Measurements from ENCODE around the gene SLC34A1. TPM values are rescaled to one million over a fixed set of nuclear protein-coding genes. Genes with fewer than 3 reads are reported as not detected.

The SLC34A1 gene
- polyA plus RNA-seq, 3 donors: not detected

DNA sequence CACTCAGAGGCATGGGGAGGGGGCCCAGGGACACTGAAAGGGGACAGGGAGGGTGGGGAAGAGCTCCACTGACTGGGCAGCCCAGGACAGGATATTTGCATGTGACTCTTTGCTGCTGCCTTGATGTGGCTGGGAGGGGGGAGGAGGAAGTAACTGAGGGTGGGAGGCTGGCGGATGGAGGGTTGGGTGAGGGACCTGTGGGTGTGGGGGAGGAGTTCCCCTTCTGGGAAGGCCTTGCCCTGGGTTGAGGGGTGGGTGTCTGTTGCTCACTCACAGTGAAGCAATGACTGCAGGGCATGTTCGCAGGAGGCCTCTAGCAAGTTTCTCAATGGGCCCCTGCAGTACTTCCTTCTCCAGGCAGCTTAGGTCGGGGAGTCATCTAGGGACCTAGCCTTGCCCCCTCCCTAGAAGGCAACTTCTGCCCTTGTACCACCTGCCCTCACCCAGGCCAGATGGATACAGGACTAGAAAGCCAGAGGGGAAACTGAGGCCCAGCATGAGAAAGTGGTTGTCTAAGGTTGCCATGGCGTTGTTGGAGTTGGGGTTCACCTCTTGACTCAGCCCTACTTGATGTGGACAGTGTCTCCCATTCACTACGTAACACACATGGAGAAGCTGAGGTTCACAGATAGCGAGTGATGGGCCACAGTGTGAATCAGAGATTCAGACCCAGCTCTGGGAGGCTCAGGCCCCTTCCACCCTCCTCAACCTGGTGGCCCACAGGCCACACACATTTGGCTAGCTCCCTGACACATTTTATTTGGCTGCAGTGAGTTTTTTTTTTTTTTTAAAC lies 45.2 kb downstream of the SLC34A1 start:
- Histone ChIP-seq H3K4me3 (replicated peaks in 1 of 3; ENCODE audit: low read depth in 2 of 3, low read length in 3 of 3) (peak overlapping the region; percentile 80 to 99 (median 95)), H3K9me3 (replicated peaks in 1 of 2; ENCODE audit: control insufficient read depth in 1 of 2, insufficient read depth in 1 of 2, low read length in 2 of 2) (no peaks in the 10 kb centered on the region), H3K27me3 (ENCODE audit: control insufficient read depth in 2 of 2, insufficient read depth in 2 of 2, low read length in 2 of 2) (no peaks in the 10 kb centered on the region), H2AFZ (ENCODE audit: insufficient read depth, low read depth, low read length, poor library complexity, severe bottlenecking) (no peak overlapping the region), H3K27ac (ENCODE audit: low read depth in 1 of 2, low read length in 2 of 2) (peak overlapping the region; percentile 98 to 100), H3K4me2 (replicated peaks; ENCODE audit: extremely low read depth, low read length, poor library complexity, severe bottlenecking) (peak overlapping the region; percentile 100), H3K79me2 (ENCODE audit: insufficient read depth, low read length) (peaks cover 74% of the 10 kb centered on the region), H3K36me3 (replicated peaks in 1 of 2; ENCODE audit: control insufficient read depth in 1 of 2, insufficient read depth in 2 of 2, low read length in 2 of 2) (peaks cover 39 to 46% of the 10 kb centered on the region in 2 donors), H4K20me1 (ENCODE audit: insufficient read depth, low read length) (peaks cover 53% of the 10 kb centered on the region), H3K9ac (ENCODE audit: insufficient read depth, low read length, poor library complexity, severe bottlenecking) (peak overlapping the region; percentile 98), H3K4me1 (ENCODE audit: control insufficient read depth in 1 of 2, insufficient read depth in 2 of 2, low read length in 2 of 2) (peaks cover 69 to 81% of the 10 kb centered on the region in 2 donors)
- H3K4me3 Mint-ChIP-seq: peak overlapping the region; percentile 95
- WGBS (ENCODE audit: insufficient coverage): 17% methylated on average over 3 of the region's 6 CpGs
- TF ChIP-seq, protein P1, sequence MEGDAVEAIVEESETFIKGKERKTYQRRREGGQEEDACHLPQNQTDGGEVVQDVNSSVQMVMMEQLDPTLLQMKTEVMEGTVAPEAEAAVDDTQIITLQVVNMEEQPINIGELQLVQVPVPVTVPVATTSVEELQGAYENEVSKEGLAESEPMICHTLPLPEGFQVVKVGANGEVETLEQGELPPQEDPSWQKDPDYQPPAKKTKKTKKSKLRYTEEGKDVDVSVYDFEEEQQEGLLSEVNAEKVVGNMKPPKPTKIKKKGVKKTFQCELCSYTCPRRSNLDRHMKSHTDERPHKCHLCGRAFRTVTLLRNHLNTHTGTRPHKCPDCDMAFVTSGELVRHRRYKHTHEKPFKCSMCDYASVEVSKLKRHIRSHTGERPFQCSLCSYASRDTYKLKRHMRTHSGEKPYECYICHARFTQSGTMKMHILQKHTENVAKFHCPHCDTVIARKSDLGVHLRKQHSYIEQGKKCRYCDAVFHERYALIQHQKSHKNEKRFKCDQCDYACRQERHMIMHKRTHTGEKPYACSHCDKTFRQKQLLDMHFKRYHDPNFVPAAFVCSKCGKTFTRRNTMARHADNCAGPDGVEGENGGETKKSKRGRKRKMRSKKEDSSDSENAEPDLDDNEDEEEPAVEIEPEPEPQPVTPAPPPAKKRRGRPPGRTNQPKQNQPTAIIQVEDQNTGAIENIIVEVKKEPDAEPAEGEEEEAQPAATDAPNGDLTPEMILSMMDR (IDR thresholded peaks at IDR 0.05): no peak
- H3K36me3 Mint-ChIP-seq: peaks cover 34 to 63% of the 10 kb centered on the region in 2 donors
- peak; percentile 98 to 100 (median 99) for DNase-seq
- H3K27me3 Mint-ChIP-seq (ENCODE audit: low read depth in 3 of 3): peaks cover 0 to 1% (median 0%) of the 10 kb centered on the region in 3 donors
- peak overlapping the region; percentile 99 to 100 (median 99) for H3K27ac Mint-ChIP-seq
- H3K4me1 Mint-ChIP-seq: peaks cover 58% of the 10 kb centered on the region
- intact Hi-C loops (cut with micrococcal nuclease): loop anchor here in 1 of 2 donors (2.0 to 5.0 kb wide), 4 partner anchors 15 to 37 kb away; no protein-coding TSS in a partner anchor
- H3K9me3 Mint-ChIP-seq: no peaks in the 10 kb centered on the region

DNA sequence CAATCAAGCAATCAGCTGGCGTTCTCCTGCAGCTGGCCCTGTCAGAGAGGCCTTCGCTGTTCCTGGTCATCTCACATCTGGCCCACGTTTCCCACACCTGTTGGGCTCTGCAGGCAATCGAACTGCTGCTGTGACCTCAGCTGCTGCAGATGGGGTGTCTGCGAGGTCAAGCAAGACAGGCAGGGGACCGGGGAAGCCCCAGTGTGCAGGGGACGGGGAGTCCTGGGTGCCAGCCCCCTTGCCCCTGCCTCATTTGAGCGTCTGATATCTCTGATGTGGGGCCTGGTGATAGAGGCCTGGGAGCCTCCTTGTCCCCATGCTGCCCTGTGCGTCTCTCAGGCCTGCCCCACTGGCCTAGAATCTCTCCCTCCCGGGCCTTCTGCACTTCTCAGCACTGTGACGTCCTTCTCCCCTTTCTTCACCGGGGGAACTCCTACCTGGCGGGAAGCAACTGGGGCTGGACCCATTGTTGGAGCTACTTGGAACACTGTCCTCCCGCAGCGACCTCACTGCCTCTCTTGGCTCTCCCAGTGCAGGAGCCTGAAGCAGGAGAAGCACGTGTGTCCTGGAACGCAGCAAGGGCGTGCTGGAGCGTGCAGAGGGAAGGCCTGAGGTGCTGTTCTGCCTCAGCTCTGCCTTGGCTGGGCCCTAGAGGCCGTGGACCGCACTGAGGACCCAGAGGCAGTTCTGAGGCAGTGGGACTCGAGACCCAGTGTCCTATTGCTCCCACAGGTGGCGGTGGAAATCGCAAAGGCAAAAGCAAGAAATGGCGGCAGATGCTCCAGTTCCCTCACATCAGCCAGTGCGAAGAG lies 46.1 kb downstream of the SLC34A1 start:
- Histone ChIP-seq H3K27ac (ENCODE audit: low read depth in 1 of 2, low read length in 2 of 2) (peak overlapping the region; percentile 98 to 100), H3K79me2 (ENCODE audit: insufficient read depth, low read length) (peaks cover 80% of the 10 kb centered on the region), H3K4me3 (replicated peaks in 1 of 3; ENCODE audit: low read depth in 2 of 3, low read length in 3 of 3) (peak overlapping the region in 2 of 3 experiments; percentile 4 to 59), H4K20me1 (ENCODE audit: insufficient read depth, low read length) (peaks cover 62% of the 10 kb centered on the region), H3K36me3 (replicated peaks in 1 of 2; ENCODE audit: control insufficient read depth in 1 of 2, insufficient read depth in 2 of 2, low read length in 2 of 2) (peaks cover 48 to 55% of the 10 kb centered on the region in 2 donors), H3K4me2 (replicated peaks; ENCODE audit: extremely low read depth, low read length, poor library complexity, severe bottlenecking) (peak overlapping the region; percentile 69), H3K27me3 (ENCODE audit: control insufficient read depth in 2 of 2, insufficient read depth in 2 of 2, low read length in 2 of 2) (no peaks in the 10 kb centered on the region), H3K9ac (ENCODE audit: insufficient read depth, low read length, poor library complexity, severe bottlenecking) (peak overlapping the region; percentile 61), H2AFZ (ENCODE audit: insufficient read depth, low read depth, low read length, poor library complexity, severe bottlenecking) (no peak overlapping the region), H3K4me1 (ENCODE audit: control insufficient read depth in 1 of 2, insufficient read depth in 2 of 2, low read length in 2 of 2) (peaks cover 65 to 74% of the 10 kb centered on the region in 2 donors), H3K9me3 (replicated peaks in 1 of 2; ENCODE audit: control insufficient read depth in 1 of 2, insufficient read depth in 1 of 2, low read length in 2 of 2) (no peaks in the 10 kb centered on the region)
- Mint-ChIP-seq H3K27ac (peak overlapping the region; percentile 99 to 100 (median 99)), H3K36me3 (peaks cover 42 to 72% of the 10 kb centered on the region in 2 donors), H3K27me3 (ENCODE audit: low read depth in 3 of 3) (peaks cover 0 to 1% (median 0%) of the 10 kb centered on the region in 3 donors), H3K4me3 (peak overlapping the region; percentile 73 to 95), H3K9me3 (no peaks in the 10 kb centered on the region), H3K4me1 (peaks cover 53% of the 10 kb centered on the region)
- 81% methylated on average over 24 of the region's 26 CpGs for WGBS (ENCODE audit: insufficient coverage)
- TF ChIP-seq, protein P1 (IDR thresholded peaks at IDR 0.05): no peak
- no peak for DNase-seq
- intact Hi-C loops (cut with micrococcal nuclease): loop anchor here in 1 of 2 donors (2.0 kb wide), 1 partner anchor 14 kb away; no protein-coding TSS in a partner anchor

Measured in CD14-positive monocyte (primary cell).